Measurements from ENCODE around the gene SLC9A5.

The SLC9A5 gene

DNA sequence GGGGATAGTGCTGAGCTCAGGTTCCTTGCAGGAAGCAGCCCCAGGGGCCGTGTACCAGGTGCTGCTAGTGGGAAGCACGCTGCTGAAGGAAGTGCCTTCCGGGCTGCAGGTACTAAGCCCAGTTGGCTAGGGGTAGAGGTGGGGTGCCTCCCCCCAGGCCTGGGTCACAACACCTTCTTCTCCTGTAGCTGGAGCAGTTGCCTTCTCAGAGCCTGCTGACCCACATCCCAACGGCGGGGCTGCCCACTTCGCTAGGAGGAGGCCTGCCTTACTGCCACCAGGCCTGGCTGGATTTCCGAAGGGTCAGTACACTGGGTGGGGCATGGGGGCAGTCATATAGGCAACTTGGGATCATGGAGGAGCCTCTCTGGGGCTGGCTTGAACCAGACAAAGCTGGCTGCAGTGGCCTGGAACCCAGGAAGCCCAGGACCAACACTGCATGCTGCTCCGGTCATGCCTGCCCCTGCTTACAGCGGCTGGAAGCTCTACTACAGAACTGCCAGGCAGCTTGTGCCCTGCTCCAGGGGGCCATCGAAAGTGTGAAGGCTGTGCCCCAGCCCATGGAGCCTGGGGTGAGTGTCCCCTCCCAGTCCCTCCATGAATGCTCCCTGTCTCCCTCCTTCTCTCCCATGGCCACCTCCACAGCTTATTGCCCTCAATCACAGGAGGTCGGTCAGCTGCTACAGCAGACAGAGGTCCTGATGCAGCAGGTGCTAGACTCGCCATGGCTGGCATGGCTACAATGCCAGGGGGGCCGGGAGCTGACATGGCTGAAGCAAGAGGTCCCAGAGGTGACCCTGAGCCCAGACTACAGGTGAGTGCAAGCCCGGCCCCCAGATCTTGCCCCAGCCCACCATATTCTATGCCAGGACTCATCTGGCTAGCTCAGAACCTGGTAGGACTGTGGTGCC is 33.0 kb downstream of the SLC9A5 start:
- no peak overlapping the region for H3K4me3 ChIP-seq (ENCODE audit: low read depth, low read length, poor library complexity, severe bottlenecking)
- H2AFZ ChIP-seq (ENCODE audit: low read length): no peak overlapping the region
- no peaks in the 10 kb centered on the region for H3K79me2 ChIP-seq (ENCODE audit: insufficient read depth, low read length)
- no peaks in the 10 kb centered on the region for H3K9me3 ChIP-seq (ENCODE audit: low read length)
- no peaks in the 10 kb centered on the region for H3F3A ChIP-seq (ENCODE audit: insufficient read depth, low read length)
- peaks cover 9% of the 10 kb centered on the region for H3K4me1 ChIP-seq (ENCODE audit: insufficient read depth, low read length, severe bottlenecking)
- no peak overlapping the region for H3K27ac ChIP-seq (ENCODE audit: low read depth, low read length, poor library complexity, severe bottlenecking)
- no peak overlapping the region for H3K4me2 ChIP-seq (ENCODE audit: low read length)
- no peak overlapping the region for H3K9ac ChIP-seq (ENCODE audit: low read length)
- no peaks in the 10 kb centered on the region for H3K36me3 ChIP-seq (ENCODE audit: insufficient read depth, low read length)
- no peak for TF ChIP-seq EZH2 (IDR thresholded peaks at IDR 0.05; ENCODE audit: borderline replicate concordance, low read length)
- TF ChIP-seq, protein P1, sequence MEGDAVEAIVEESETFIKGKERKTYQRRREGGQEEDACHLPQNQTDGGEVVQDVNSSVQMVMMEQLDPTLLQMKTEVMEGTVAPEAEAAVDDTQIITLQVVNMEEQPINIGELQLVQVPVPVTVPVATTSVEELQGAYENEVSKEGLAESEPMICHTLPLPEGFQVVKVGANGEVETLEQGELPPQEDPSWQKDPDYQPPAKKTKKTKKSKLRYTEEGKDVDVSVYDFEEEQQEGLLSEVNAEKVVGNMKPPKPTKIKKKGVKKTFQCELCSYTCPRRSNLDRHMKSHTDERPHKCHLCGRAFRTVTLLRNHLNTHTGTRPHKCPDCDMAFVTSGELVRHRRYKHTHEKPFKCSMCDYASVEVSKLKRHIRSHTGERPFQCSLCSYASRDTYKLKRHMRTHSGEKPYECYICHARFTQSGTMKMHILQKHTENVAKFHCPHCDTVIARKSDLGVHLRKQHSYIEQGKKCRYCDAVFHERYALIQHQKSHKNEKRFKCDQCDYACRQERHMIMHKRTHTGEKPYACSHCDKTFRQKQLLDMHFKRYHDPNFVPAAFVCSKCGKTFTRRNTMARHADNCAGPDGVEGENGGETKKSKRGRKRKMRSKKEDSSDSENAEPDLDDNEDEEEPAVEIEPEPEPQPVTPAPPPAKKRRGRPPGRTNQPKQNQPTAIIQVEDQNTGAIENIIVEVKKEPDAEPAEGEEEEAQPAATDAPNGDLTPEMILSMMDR (IDR thresholded peaks at IDR 0.05; ENCODE audit: low read length): no peak
- no peaks in the 10 kb centered on the region for H3K27me3 ChIP-seq (ENCODE audit: insufficient read depth, low read length)
- no peaks in the 10 kb centered on the region for H3K9me2 ChIP-seq (ENCODE audit: low read depth, low read length)
- no peaks in the 10 kb centered on the region for H4K20me1 ChIP-seq (ENCODE audit: insufficient read depth, low read length)

DNA sequence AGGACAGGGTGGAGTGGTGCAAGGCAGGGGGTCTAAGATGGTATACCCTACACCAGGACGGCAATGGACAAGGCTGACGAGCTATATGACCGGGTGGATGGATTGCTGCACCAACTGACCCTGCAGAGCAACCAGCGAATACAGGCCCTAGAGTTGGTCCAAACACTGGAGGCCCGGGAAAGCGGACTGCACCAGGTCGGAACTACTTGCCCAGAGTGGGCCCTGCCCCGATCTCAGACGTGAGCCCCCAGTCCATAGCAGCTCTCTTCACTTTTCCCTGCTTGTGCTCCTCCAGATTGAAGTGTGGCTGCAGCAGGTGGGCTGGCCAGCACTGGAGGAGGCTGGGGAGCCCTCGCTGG is 33.6 kb downstream of the SLC9A5 start:
- Histone ChIP-seq H3K27me3 (ENCODE audit: insufficient read depth, low read length) (no peaks in the 10 kb centered on the region), H2AFZ (ENCODE audit: low read length) (no peak overlapping the region), H3K9ac (ENCODE audit: low read length) (no peak overlapping the region), H3K9me3 (ENCODE audit: low read length) (no peaks in the 10 kb centered on the region), H3K79me2 (ENCODE audit: insufficient read depth, low read length) (no peaks in the 10 kb centered on the region), H3K27ac (ENCODE audit: low read depth, low read length, poor library complexity, severe bottlenecking) (no peak overlapping the region), H3K9me2 (ENCODE audit: low read depth, low read length) (no peaks in the 10 kb centered on the region), H4K20me1 (ENCODE audit: insufficient read depth, low read length) (no peaks in the 10 kb centered on the region), H3K4me2 (ENCODE audit: low read length) (no peak overlapping the region), H3K4me1 (ENCODE audit: insufficient read depth, low read length, severe bottlenecking) (peaks cover 9% of the 10 kb centered on the region), H3K4me3 (ENCODE audit: low read depth, low read length, poor library complexity, severe bottlenecking) (no peak overlapping the region), H3K36me3 (ENCODE audit: insufficient read depth, low read length) (no peaks in the 10 kb centered on the region), H3F3A (ENCODE audit: insufficient read depth, low read length) (no peaks in the 10 kb centered on the region)
- TF ChIP-seq EZH2 (IDR thresholded peaks at IDR 0.05; ENCODE audit: borderline replicate concordance, low read length): no peak
- TF ChIP-seq, protein P1 (IDR thresholded peaks at IDR 0.05; ENCODE audit: low read length): no peak

DNA sequence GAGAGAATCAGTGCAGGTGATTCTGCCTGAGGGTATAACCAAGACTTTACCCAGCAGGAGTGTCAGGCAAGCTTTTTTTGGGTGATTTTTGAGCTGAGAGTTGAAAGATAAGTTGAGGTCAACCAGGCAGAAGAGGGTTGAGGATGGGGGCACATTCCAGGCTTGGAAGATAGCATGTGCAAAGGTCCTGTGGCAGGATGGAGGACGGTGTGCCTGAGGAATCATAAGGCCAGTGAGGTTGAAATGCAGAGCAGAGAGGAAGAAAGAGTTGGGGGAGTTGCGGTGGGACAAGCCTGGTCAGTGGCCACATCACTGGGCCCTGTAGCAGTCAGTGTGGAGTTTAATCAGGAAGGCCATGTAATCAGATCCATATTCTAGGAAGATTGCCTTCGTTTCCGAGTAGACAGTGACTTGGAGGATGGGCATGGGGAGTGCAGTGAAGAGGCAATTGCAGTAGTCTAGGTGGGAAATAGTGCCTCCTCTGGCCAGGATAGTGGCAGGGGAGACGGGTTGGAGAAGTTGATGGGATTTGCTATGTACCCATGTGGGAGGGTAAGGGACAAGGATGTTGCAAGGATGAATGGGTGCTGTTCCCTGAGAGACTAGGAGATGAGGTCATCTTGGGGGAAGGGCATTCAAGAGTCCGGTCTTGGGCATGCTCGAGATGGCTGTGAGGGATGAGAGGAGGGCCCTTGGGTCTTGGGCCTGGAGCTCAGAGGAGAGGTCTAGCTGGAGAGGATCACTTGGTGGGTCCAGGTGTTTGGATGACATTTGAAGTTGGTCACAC is 34.5 kb downstream of the SLC9A5 start:
- no peaks in the 10 kb centered on the region for H3K36me3 ChIP-seq (ENCODE audit: insufficient read depth, low read length)
- no peaks in the 10 kb centered on the region for H4K20me1 ChIP-seq (ENCODE audit: insufficient read depth, low read length)
- H3K27ac ChIP-seq (ENCODE audit: low read depth, low read length, poor library complexity, severe bottlenecking): no peak overlapping the region
- no peak overlapping the region for H3K4me2 ChIP-seq (ENCODE audit: low read length)
- no peaks in the 10 kb centered on the region for H3K27me3 ChIP-seq (ENCODE audit: insufficient read depth, low read length)
- H3K79me2 ChIP-seq (ENCODE audit: insufficient read depth, low read length): no peaks in the 10 kb centered on the region
- TF ChIP-seq, protein P1 (IDR thresholded peaks at IDR 0.05; ENCODE audit: low read length): peak; percentile 13; the same call in 1 of the 2 replicates
- no peak for TF ChIP-seq EZH2 (IDR thresholded peaks at IDR 0.05; ENCODE audit: borderline replicate concordance, low read length)
- H3K9me2 ChIP-seq (ENCODE audit: low read depth, low read length): no peaks in the 10 kb centered on the region
- no peaks in the 10 kb centered on the region for H3K9me3 ChIP-seq (ENCODE audit: low read length)
- no peak overlapping the region for H3K4me3 ChIP-seq (ENCODE audit: low read depth, low read length, poor library complexity, severe bottlenecking)
- H3K4me1 ChIP-seq (ENCODE audit: insufficient read depth, low read length, severe bottlenecking): peaks cover 3% of the 10 kb centered on the region
- H2AFZ ChIP-seq (ENCODE audit: low read length): no peak overlapping the region
- no peaks in the 10 kb centered on the region for H3F3A ChIP-seq (ENCODE audit: insufficient read depth, low read length)
- H3K9ac ChIP-seq (ENCODE audit: low read length): no peak overlapping the region
